ENCODE measurements around the gene SIRT7.

Gene SIRT7

GRCh38 chr17:81909231-81909630 lies 8.7 kb downstream of the SIRT7 start:
- H3K27ac ChIP-seq = no peak overlapping the region
- H3K27me3 ChIP-seq (replicated peaks) = no peaks in the 10 kb centered on the region
- H3K4me3 ChIP-seq (ENCODE audit: low read depth, low read length) = no peak overlapping the region
- in situ Hi-C loops (cut with HindIII; ENCODE audit: low pct_ligation_motif_present, low sequenced_read_pairs) = no loop called here
- TF ChIP-seq CTCF (IDR thresholded peaks at IDR 0.05; ENCODE audit: low read depth, low read length, missing control alignments) = no peak
- DNase-seq = no peak
- H3K36me3 ChIP-seq (replicated peaks) = peaks cover 25% of the 10 kb centered on the region

DNA sequence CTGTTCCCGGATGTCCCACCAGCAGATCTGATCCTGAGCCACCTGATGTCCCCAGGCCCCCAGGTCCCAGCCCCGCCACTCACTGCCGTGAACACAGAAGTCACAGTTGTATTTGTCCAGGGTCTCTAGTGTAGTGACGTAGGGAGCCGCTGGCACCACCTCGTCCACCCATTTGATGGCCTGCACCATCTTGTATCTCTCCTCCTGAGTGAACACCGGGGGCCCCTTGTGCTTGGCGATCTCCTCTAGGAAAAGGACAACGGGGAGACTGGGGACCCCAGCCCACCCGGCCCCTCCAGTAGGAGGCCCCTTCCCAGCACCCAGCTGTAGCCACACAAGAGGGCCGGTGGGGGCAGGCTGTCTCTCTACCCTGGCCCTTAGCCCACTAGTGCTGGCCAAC lies 9.2 kb downstream of the SIRT7 start:
- no peak overlapping the region for H3K27ac ChIP-seq
- H3K4me3 ChIP-seq (ENCODE audit: low read depth, low read length) = no peak overlapping the region
- DNase-seq = no peak
- no peaks in the 10 kb centered on the region for H3K27me3 ChIP-seq (replicated peaks)
- H3K36me3 ChIP-seq (replicated peaks) = peaks cover 21% of the 10 kb centered on the region
- in situ Hi-C loops (cut with HindIII; ENCODE audit: low pct_ligation_motif_present, low sequenced_read_pairs) = no loop called here
- no peak for TF ChIP-seq CTCF (IDR thresholded peaks at IDR 0.05; ENCODE audit: low read depth, low read length, missing control alignments)

DNA sequence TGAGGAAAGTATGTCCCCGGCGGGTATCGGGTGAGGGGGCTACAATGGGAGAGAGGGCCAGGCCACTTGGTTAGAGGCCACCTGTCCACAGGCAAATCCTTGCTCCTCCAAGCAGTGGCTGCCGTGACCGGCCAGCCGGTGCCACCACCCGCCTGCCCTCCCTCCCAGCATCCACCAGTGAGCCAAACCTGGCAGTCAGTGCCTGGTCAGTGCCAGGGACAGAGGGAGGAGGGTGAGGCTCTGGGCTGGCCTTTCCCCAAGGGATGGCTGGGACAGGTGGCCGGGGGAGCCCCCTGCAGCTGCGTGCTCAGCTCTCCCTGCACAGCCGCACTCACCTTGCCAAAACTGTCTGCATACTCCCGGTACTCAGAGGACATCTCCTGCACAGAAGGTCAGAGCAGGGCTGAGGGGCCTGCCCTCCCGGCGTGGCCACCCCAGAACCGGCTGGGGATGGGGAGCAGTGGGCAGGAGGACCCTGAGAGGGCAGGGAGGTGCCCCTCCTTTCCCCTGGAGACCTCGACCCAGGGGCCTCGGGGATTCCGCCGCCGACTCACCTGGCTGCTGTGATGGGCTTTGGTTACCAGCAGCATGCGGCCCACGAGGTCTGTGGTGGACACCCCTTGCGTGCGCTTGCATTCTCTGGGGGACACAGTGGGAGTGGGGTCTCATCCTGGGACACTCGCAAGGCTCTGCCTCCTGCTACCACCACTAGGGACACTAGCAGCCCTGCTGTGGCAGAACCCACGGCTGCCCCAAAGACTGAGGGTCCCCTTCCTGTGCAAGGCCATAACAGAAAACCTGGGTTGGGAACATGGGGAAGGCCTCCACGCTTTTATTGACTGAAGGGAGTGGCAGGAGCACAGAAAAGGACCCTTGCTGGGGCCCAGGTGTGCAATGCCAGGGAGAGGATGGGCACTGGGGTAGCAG lies 10.5 kb downstream of the SIRT7 start:
- Histone ChIP-seq H3K4me3 (ENCODE audit: low read depth, low read length) (no peak overlapping the region), H3K27me3 (replicated peaks) (no peaks in the 10 kb centered on the region)

GRCh38 chr17:81906476-81907218 lies 11.3 kb downstream of the SIRT7 start:
- peak; percentile 26 for TF ChIP-seq CTCF (IDR thresholded peaks at IDR 0.05; ENCODE audit: low read depth, low read length, missing control alignments)
- H3K27ac ChIP-seq = no peak overlapping the region
- H3K27me3 ChIP-seq (replicated peaks) = no peaks in the 10 kb centered on the region
- H3K36me3 ChIP-seq (replicated peaks) = no peaks in the 10 kb centered on the region
- H3K4me3 ChIP-seq (ENCODE audit: low read depth, low read length) = no peak overlapping the region
- DNase-seq = no peak
- in situ Hi-C loops (cut with HindIII; ENCODE audit: low pct_ligation_motif_present, low sequenced_read_pairs) = no loop called here

More for the DNA sequence above, 10.5 kb downstream of the SIRT7 start:
- H3K36me3 ChIP-seq (replicated peaks) = peaks cover 7% of the 10 kb centered on the region
- no peak overlapping the region for H3K27ac ChIP-seq
- no peak for TF ChIP-seq CTCF (IDR thresholded peaks at IDR 0.05; ENCODE audit: low read depth, low read length, missing control alignments)
- DNase-seq = no peak
- in situ Hi-C loops (cut with HindIII; ENCODE audit: low pct_ligation_motif_present, low sequenced_read_pairs) = no loop called here

- Histone ChIP-seq H3K4me3 (ENCODE audit: low read depth, low read length) (no peak overlapping the region), H3K36me3 (replicated peaks) (no peaks in the 10 kb centered on the region), H3K27ac (no peak overlapping the region), H3K27me3 (replicated peaks) (no peaks in the 10 kb centered on the region)
- no peak for DNase-seq
- no peak for TF ChIP-seq CTCF (IDR thresholded peaks at IDR 0.05; ENCODE audit: low read depth, low read length, missing control alignments)
- in situ Hi-C loops (cut with HindIII; ENCODE audit: low pct_ligation_motif_present, low sequenced_read_pairs) = no loop called here
Measured at GRCh38 chr17:81905993-81906392, 12.0 kb downstream of the SIRT7 start.
